Measurements from ENCODE around the gene ELOVL5.
"Not testable (repeated sequence)": the region's sequence is repeated elsewhere in the genome, so short reads cannot be mapped to it uniquely, and the experiment has no call there.

ELOVL5 gene

DNA sequence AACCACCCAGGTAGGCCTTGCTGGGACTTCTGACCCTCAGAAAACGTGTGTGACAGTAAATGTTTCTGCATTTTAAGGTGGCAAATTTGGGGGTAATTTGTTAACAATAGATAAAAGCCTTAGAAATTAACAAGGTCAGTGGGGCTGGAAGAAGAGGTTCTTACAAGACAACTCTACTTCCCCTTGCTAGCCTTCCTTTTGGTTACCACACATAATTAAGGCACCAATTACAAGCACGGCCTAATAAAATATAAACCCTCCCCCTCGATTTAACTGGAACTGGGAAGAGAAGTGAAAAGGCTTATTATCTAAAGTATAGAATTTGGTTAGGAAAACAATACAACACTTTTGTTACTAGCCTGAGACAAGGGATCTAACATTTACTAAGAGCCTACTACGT, 38.8 kb downstream of the ELOVL5 start:
- DNase-seq, result no peak
- Histone ChIP-seq H3K9me3 (ENCODE audit: control insufficient read depth, low read length) (no peaks in the 10 kb centered on the region), H3K27ac (ENCODE audit: insufficient read depth, low read length, poor library complexity, severe bottlenecking) (peak overlapping the region; percentile 32), H3K27me3 (replicated peaks; ENCODE audit: control insufficient read depth, insufficient read depth, low read length, poor library complexity, severe bottlenecking) (no peaks in the 10 kb centered on the region), H3K4me3 (ENCODE audit: insufficient read depth, low read depth, low read length, poor library complexity, severe bottlenecking) (no peak overlapping the region), H3K4me1 (ENCODE audit: control insufficient read depth, insufficient read depth, low read length, poor library complexity, severe bottlenecking) (peaks cover 70% of the 10 kb centered on the region), H3K36me3 (ENCODE audit: control insufficient read depth, insufficient read depth, low read length) (no peaks in the 10 kb centered on the region)

- Histone ChIP-seq H3K27ac (ENCODE audit: insufficient read depth, low read length, poor library complexity, severe bottlenecking) (peak overlapping the region; percentile 32), H3K4me3 (ENCODE audit: insufficient read depth, low read depth, low read length, poor library complexity, severe bottlenecking) (no peak overlapping the region), H3K36me3 (ENCODE audit: control insufficient read depth, insufficient read depth, low read length) (no peaks in the 10 kb centered on the region), H3K4me1 (ENCODE audit: control insufficient read depth, insufficient read depth, low read length, poor library complexity, severe bottlenecking) (peaks cover 68% of the 10 kb centered on the region), H3K27me3 (replicated peaks; ENCODE audit: control insufficient read depth, insufficient read depth, low read length, poor library complexity, severe bottlenecking) (no peaks in the 10 kb centered on the region), H3K9me3 (ENCODE audit: control insufficient read depth, low read length) (no peaks in the 10 kb centered on the region)
- no peak for DNase-seq
Measured at GRCh38 chr6:53309059-53309900, 39.5 kb downstream of the ELOVL5 start.

DNA sequence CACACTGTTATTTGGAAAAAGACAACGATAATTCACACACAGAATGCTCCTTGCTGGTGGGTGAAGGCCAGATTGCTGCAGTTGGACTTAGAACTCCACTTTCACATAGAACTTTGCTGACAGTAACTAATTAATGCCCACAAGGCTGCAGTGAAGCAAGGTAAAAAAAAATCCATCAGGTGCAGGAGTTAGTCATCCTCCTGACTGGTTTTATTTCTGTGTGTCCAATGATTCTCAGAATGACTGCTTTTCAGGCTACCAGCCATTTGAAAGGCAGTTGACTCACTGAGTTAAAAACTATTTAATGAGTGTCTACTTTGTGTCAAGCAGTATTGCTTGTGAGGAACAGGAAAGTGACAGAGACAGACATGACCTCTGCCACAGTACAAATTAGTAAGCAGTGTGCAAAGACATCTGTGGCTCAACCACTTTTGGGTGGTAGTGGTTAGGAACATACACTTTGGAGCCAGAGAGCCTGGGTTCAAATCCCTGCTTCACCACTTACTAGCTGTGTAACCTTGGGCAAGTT, 41.9 kb downstream of the ELOVL5 start:
- H3K27me3 ChIP-seq (replicated peaks; ENCODE audit: control insufficient read depth, insufficient read depth, low read length, poor library complexity, severe bottlenecking), result no peaks in the 10 kb centered on the region
- no peaks in the 10 kb centered on the region for H3K9me3 ChIP-seq (ENCODE audit: control insufficient read depth, low read length)
- DNase-seq, result no peak
- no peak overlapping the region for H3K4me3 ChIP-seq (ENCODE audit: insufficient read depth, low read depth, low read length, poor library complexity, severe bottlenecking)
- peak overlapping the region; percentile 33 for H3K27ac ChIP-seq (ENCODE audit: insufficient read depth, low read length, poor library complexity, severe bottlenecking)
- H3K4me1 ChIP-seq (ENCODE audit: control insufficient read depth, insufficient read depth, low read length, poor library complexity, severe bottlenecking), result peaks cover 60% of the 10 kb centered on the region
- no peaks in the 10 kb centered on the region for H3K36me3 ChIP-seq (ENCODE audit: control insufficient read depth, insufficient read depth, low read length)

DNA sequence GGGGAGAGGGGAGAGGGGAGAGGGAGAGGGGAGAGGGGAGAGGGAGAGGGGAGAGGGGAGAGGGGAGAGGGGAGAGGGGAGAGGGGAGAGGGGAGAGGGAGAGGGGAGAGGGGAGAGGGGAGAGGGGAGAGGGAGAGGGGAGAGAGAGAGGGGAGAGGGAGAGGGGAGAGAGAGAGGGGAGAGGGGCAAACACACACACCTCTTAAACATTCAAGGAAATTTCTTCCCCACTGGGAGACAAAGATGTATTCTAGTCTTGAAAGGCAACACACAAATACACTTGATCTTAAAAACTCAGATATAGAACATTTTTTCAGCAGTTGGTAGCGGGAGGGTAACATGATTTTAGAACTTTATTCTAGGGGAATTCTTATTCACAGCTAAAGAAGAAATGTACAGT, 42.5 kb downstream of the ELOVL5 start:
- DNase-seq; H3K4me3 ChIP-seq (ENCODE audit: insufficient read depth, low read depth, low read length, poor library complexity, severe bottlenecking); H3K27me3 ChIP-seq (replicated peaks; ENCODE audit: control insufficient read depth, insufficient read depth, low read length, poor library complexity, severe bottlenecking); H3K36me3 ChIP-seq (ENCODE audit: control insufficient read depth, insufficient read depth, low read length); H3K9me3 ChIP-seq (ENCODE audit: control insufficient read depth, low read length): not testable (repeated sequence)
- H3K4me1 ChIP-seq (ENCODE audit: control insufficient read depth, insufficient read depth, low read length, poor library complexity, severe bottlenecking), result peaks cover 61% of the 10 kb centered on the region
- peak overlapping the region; percentile 33 for H3K27ac ChIP-seq (ENCODE audit: insufficient read depth, low read length, poor library complexity, severe bottlenecking)

DNA sequence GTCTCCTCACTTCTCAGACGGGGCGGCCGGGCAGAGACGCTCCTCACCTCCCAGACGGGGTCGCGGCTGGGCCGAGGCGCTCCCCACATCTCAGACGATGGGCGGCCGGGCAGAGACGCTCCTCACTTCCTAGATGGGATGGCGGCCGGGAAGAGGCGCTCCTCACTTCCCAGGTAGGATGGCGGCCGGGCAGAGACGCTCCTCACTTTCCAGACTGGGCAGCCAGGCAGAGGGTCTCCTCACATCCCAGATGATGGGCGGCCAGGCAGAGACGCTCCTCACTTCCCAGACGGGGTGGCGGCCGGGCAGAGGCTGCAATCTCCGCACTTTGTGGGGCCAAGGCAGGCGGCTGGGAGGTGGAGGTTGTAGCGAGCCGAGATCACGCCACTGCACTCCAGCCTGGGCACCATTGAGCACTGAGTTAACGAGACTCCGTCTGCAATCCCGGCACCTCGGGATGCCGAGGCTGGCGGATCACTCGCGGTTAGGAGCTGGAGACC, 43.2 kb downstream of the ELOVL5 start:
- not testable (repeated sequence) for H3K27ac ChIP-seq (ENCODE audit: insufficient read depth, low read length, poor library complexity, severe bottlenecking); H3K27me3 ChIP-seq (replicated peaks; ENCODE audit: control insufficient read depth, insufficient read depth, low read length, poor library complexity, severe bottlenecking); H3K4me3 ChIP-seq (ENCODE audit: insufficient read depth, low read depth, low read length, poor library complexity, severe bottlenecking); DNase-seq; H3K36me3 ChIP-seq (ENCODE audit: control insufficient read depth, insufficient read depth, low read length); H3K9me3 ChIP-seq (ENCODE audit: control insufficient read depth, low read length)
- peaks cover 61% of the 10 kb centered on the region for H3K4me1 ChIP-seq (ENCODE audit: control insufficient read depth, insufficient read depth, low read length, poor library complexity, severe bottlenecking)

DNA sequence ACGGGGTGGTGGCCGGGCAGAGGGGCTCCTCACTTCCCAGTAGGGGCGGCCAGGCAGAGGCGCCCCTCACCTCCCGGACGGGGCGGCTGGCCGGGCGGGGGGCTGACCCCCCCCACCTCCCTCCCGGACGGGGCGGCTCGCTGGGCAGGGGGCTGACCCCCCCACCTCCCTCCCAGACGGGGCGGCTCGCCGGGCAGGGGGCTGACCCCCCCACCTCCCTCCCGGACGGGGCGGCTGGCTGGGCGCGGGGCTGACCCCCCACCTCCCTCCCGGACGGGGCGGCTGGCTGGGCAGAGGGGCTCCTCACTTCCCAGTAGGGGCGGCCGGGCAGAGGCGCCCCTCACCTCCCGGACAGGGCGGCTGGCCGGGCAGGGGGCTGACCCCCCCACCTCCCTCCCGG, 43.8 kb downstream of the ELOVL5 start:
- H3K36me3 ChIP-seq (ENCODE audit: control insufficient read depth, insufficient read depth, low read length); H3K4me3 ChIP-seq (ENCODE audit: insufficient read depth, low read depth, low read length, poor library complexity, severe bottlenecking); H3K27ac ChIP-seq (ENCODE audit: insufficient read depth, low read length, poor library complexity, severe bottlenecking); H3K9me3 ChIP-seq (ENCODE audit: control insufficient read depth, low read length); H3K27me3 ChIP-seq (replicated peaks; ENCODE audit: control insufficient read depth, insufficient read depth, low read length, poor library complexity, severe bottlenecking); DNase-seq: not testable (repeated sequence)
- H3K4me1 ChIP-seq (ENCODE audit: control insufficient read depth, insufficient read depth, low read length, poor library complexity, severe bottlenecking), result peaks cover 61% of the 10 kb centered on the region

GRCh38 chr6:53302678-53303360, 45.9 kb downstream of the ELOVL5 start:
- peaks cover 46% of the 10 kb centered on the region for H3K4me1 ChIP-seq (ENCODE audit: control insufficient read depth, insufficient read depth, low read length, poor library complexity, severe bottlenecking)
- no peaks in the 10 kb centered on the region for H3K9me3 ChIP-seq (ENCODE audit: control insufficient read depth, low read length)
- no peak for DNase-seq
- no peaks in the 10 kb centered on the region for H3K36me3 ChIP-seq (ENCODE audit: control insufficient read depth, insufficient read depth, low read length)
- peak overlapping the region; percentile 21 for H3K4me3 ChIP-seq (ENCODE audit: insufficient read depth, low read depth, low read length, poor library complexity, severe bottlenecking)
- H3K27me3 ChIP-seq (replicated peaks; ENCODE audit: control insufficient read depth, insufficient read depth, low read length, poor library complexity, severe bottlenecking), result no peaks in the 10 kb centered on the region
- H3K27ac ChIP-seq (ENCODE audit: insufficient read depth, low read length, poor library complexity, severe bottlenecking), result peak overlapping the region; percentile 70

DNA sequence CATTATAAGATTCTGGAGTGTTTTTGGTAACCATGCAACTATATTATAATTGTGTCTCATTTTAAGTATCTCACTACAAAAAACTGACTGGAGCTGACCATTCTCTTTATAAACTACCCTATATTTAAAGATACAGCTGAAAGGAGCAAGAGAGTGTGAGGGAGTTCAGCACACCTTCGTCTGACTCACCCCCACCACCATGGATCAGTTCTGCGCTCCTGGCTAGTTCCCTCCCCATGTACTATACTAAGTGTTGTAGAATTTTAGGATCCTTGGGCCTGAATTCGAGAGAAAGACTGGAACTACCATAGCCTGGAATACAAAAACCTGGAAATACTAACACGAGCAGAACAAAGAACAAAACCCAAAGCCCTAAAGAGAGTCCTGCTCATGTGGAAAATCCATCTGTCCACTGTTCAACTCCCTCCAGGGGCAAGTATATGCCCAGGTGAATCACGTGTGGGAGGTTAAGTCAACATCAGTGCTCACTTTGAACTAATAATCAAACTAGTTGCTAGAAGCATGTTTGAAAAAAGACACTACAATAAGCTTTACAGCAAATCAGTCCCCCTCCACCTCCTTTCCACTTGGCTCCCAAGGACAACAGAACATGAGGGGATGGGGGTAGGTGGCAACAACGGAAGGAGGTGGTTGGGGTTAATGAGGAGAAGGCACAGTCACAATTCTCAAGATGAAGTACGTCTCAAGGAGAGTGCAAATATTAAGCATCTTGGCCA, 46.8 kb downstream of the ELOVL5 start:
- Histone ChIP-seq H3K27me3 (replicated peaks; ENCODE audit: control insufficient read depth, insufficient read depth, low read length, poor library complexity, severe bottlenecking) (no peaks in the 10 kb centered on the region), H3K4me3 (ENCODE audit: insufficient read depth, low read depth, low read length, poor library complexity, severe bottlenecking) (no peak overlapping the region), H3K9me3 (ENCODE audit: control insufficient read depth, low read length) (no peaks in the 10 kb centered on the region), H3K36me3 (ENCODE audit: control insufficient read depth, insufficient read depth, low read length) (no peaks in the 10 kb centered on the region), H3K4me1 (ENCODE audit: control insufficient read depth, insufficient read depth, low read length, poor library complexity, severe bottlenecking) (peaks cover 40% of the 10 kb centered on the region), H3K27ac (ENCODE audit: insufficient read depth, low read length, poor library complexity, severe bottlenecking) (peak overlapping the region; percentile 70)
- DNase-seq, result no peak

GRCh38 chr6:53300656-53301551, 47.8 kb downstream of the ELOVL5 start:
- DNase-seq, result peak; percentile 41 to 59 (median 56)
- Histone ChIP-seq H3K4me1 (ENCODE audit: control insufficient read depth, insufficient read depth, low read length, poor library complexity, severe bottlenecking) (peaks cover 38% of the 10 kb centered on the region), H3K27me3 (replicated peaks; ENCODE audit: control insufficient read depth, insufficient read depth, low read length, poor library complexity, severe bottlenecking) (no peaks in the 10 kb centered on the region), H3K4me3 (ENCODE audit: insufficient read depth, low read depth, low read length, poor library complexity, severe bottlenecking) (peak overlapping the region; percentile 6), H3K27ac (ENCODE audit: insufficient read depth, low read length, poor library complexity, severe bottlenecking) (peak overlapping the region; percentile 70), H3K36me3 (ENCODE audit: control insufficient read depth, insufficient read depth, low read length) (no peaks in the 10 kb centered on the region), H3K9me3 (ENCODE audit: control insufficient read depth, low read length) (no peaks in the 10 kb centered on the region)

Data from effector memory CD4-positive, alpha-beta T cell (primary cell).